ENCODE results near the gene CCK. TPM values are rescaled to one million over a fixed set of nuclear protein-coding genes. Genes with fewer than 3 reads are reported as not detected.

CCK gene
- total RNA-seq, 1 donor: not detected

DNA sequence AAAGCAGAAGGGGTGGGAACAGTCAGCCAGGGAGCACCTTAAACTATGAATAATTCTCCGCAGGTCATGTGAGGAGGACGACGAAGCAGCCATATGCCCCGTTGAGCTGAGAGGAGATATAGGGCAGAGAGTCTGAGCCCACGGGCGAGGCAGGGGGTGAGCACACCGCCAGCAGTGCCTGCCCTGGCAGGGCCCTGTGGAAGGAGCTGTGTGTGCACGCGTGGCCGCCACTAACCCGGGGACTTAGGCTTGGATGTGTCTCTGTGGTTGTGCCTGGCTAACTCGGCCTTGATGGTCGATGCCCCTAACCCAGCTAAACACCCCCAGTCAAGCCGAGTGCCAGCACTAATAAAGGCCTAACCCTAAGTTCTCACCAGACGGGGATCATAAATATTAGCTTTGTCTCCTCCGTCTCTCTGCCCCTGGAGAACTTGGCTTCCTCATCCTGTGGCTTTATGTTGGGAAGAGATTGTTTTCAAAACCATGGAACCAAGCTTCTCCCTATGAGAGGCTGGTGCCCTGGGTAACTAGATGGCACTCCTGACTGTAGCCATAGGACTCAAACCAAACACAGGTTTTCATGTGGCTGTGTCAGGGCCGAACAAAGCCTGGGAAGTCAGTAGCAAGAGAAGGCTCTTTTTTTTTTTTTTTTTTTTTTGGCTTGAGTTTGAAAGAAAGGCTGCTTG, 45.4 kb downstream of the CCK start:
- H3K4me3 ChIP-seq (ENCODE audit: low read depth, low read length): no peak overlapping the region
- TF ChIP-seq CTCF (IDR thresholded peaks at IDR 0.05; ENCODE audit: insufficient read depth, low read depth, low read length): no peak
- no peak for DNase-seq (ENCODE audit: low read depth)

DNA sequence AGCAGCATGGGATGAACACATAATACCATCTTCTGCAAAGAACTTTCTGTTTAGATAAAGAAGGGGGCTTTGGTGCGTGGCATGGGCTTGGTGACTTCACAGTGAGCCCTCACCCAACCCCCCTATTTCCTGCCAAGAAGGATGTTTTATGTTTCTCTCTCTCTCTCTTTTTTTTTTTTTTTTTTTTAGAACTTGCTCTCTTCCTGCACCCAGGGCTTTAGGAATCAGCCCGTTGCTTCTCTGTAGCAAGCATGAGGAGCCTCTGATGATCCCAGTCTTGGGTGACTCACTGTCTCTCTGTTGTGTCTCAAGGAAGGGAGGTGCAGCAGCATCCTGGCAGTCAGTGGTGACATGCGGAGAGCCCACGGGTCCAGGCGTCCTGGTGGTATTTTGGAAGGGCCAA, 49.1 kb downstream of the CCK start:
- no peak overlapping the region for H3K4me3 ChIP-seq (ENCODE audit: low read depth, low read length)
- no peak for TF ChIP-seq CTCF (IDR thresholded peaks at IDR 0.05; ENCODE audit: insufficient read depth, low read depth, low read length)
- peak; percentile 50 for DNase-seq (ENCODE audit: low read depth)

DNA sequence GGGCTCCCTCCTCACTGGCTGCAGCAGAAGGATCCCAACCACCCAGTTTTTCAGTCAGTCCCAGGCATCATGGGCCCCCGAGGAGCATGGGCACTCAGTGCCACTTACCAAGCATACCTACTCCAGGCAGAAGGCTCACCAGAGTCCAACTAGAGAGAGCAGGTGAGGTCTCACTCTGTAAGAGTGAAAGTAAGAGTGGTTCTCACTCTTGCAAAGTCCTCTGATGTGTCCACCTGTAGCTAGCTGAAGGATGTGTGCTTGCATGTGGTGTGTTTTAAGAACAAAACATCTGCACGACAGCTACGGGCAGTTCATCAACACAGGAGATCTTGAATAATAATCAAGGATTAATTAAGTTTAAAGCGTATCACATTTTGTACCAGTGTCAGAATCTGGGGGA, 49.7 kb downstream of the CCK start:
- H3K4me3 ChIP-seq (ENCODE audit: low read depth, low read length): no peak overlapping the region
- TF ChIP-seq CTCF (IDR thresholded peaks at IDR 0.05; ENCODE audit: insufficient read depth, low read depth, low read length): no peak
- no peak for DNase-seq (ENCODE audit: low read depth)

DNA sequence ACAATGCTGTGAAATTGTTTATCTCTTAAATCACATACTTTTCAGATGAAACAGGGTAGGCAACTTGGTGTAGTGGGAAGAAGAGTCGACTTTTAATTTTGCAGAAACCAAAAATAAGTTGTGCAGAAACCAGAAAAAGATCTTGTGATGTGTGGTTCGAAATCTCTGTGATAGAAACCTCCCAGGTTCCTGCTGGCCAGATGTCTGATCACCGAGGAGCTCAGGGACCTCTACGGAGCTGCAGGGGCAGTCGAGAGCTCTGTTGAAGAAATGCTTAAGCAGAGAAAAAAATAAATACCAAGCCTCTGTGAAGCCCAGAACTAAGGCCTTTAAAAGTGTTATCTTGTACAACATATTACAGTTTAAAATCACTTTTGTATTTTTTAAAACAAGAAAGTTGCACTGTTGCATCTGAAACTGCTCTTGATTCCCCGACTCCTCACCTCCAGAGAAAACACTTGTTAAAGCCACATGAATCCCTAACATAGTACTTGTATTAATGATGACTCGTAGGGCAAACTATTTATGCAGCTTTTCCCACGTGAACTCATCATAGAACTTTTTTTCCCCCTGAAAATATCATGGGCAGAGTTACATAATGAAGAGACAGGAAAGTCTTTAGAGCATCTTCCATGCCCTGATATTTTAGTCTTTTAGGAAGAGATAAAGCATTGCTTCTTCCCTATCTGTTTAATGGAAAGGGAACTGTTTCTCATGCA, 51.3 kb downstream of the CCK start:
- DNase-seq (ENCODE audit: low read depth): peak; percentile 37
- peak; percentile 11 for TF ChIP-seq CTCF (IDR thresholded peaks at IDR 0.05; ENCODE audit: insufficient read depth, low read depth, low read length)
- H3K4me3 ChIP-seq (ENCODE audit: low read depth, low read length): no peak overlapping the region

- H3K4me3 ChIP-seq (ENCODE audit: low read depth, low read length): no peak overlapping the region
- no peak for DNase-seq (ENCODE audit: low read depth)
- no peak for TF ChIP-seq CTCF (IDR thresholded peaks at IDR 0.05; ENCODE audit: insufficient read depth, low read depth, low read length)
These were observed 51.9 kb downstream of the CCK start for GRCh38 chr3:42214064-42214463.

- no peak for TF ChIP-seq CTCF (IDR thresholded peaks at IDR 0.05; ENCODE audit: insufficient read depth, low read depth, low read length)
- no peak for DNase-seq (ENCODE audit: low read depth)
- H3K4me3 ChIP-seq (ENCODE audit: low read depth, low read length): no peak overlapping the region
These were observed 52.6 kb downstream of the CCK start for GRCh38 chr3:42213417-42213816.

All from fibroblast of villous mesenchyme (primary cell).